AG09319 (cell line): ENCODE data around the gene VCAN.

ENCODE experiments used
- DNase-seq: peaks from one replicate; pipeline ENCODE4 v3.0.0-alpha.2; 2010; ENCODE audit warnings: low read depth; ENCODE audit errors: extremely low read depth
- CTCF ChIP-seq: IDR thresholded peaks from 2 replicates; pipeline ENCODE4 v1.5.1; 2011; ENCODE audit warnings: low read depth, mild to moderate bottlenecking, inconsistent platforms, low read length, moderate library complexity

Gene VCAN

GRCh38 chr5:83570916-83571315, 99.4 kb downstream of the VCAN start:
- TF ChIP-seq CTCF: no peak
- DNase-seq: no peak

DNA sequence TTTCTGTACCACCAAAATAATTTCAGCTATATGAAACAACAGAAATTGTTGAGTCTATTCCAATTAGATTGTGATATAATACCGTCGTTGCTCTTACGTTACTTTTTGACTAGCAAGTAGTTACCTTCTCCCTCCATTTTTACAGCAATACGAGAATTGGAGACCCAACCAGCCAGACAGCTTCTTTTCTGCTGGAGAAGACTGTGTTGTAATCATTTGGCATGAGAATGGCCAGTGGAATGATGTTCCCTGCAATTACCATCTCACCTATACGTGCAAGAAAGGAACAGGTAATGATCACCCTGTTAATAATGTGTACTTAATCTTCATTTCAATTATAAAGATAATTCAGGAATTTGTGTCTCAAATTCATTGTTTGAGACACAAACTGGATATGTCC, 100.7 kb downstream of the VCAN start:
- DNase-seq: no peak
- no peak for TF ChIP-seq CTCF

- TF ChIP-seq CTCF: no peak
- DNase-seq: no peak
Observed at GRCh38 chr5:83576341-83576740, 104.8 kb downstream of the VCAN start.

DNA sequence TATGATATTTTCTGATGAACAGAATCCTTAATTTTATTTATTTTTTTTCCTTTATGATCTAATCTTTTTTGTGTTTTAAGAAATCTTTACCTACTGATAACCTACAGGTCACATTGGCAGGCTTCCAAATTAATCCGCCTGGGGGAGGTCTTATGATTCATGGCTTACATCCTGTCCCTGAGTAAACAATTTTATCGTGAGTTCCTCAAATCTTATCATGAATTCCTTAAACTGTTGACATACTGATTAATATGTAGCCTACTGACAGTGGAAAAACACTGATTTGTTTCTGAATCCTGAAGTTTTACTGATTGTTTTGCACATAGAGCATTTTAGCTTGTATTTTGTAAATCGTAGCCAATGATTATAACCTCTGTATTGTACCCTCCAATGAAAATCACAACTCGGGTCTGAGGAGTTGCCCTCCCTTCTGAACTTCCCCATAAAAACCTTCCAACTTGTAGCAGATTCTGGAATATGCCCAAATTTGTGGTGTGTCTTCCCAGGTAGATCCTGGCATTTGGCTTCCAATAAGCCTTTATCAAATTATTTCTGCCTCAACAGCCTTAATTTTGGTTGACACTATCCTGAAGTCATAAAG, 105.6 kb downstream of the VCAN start:
- no peak for DNase-seq
- no peak for TF ChIP-seq CTCF

DNA sequence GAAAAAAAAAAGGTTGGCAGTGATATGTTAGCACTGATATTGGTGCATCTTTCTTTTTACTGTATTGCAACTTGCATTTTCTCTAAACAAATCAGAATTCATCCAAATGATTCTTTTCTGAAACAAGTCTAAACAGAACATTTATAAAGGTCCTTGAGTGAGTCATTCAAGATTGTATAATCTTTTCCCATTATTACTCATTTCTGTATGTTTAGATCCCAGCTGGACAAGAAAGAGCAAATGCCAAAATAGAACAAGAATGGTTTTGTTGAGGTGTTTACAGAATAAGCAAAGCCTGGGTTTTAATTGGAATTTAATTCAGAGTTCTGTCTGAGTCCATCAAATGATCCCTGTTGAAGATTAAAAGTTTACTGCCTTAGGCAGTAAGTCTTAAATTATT, 112.3 kb downstream of the VCAN start:
- TF ChIP-seq CTCF: no peak
- DNase-seq: peak; percentile 45

DNA sequence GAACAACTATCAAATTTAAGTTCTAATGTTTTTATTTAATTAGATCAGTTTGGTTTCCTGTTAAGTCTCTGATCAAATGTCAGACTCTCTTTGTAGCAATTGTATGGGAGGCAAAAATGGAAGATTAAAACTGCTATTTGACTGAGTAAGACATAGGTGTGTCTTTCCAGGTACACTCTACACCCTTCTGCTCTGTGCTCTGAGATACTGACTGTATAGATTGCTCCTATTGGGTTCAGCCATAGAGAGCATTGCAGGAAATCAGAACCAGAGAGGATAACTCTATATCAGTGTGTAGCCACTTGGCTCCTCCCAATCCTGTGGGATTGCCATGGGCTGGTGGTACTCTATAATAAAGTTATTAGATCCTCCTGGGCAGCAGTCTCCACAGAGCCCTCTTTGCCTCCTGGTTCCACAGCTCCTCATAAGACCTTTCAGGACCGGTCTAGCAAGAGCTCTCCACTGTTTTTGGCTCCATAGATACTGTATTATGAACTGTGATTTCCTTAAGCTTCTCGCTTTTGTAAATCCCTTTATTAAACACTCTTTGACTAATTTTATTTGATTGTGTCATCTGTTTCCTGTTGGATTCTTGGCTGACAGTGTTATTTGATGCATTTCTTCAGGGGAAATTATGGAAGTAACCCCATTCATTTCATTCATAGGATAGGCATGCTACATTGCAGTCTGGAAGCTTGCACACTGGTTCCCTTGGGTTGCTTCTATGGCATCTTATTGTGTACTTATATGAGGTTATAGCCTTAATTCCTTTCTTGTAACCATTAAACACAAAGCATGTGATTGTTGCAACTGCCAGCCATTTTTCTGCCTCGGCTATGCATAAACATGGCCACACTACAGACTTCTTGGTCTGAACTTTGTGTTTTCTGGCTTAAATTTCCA, 115.6 kb downstream of the VCAN start:
- TF ChIP-seq CTCF: no peak
- DNase-seq: no peak

- no peak for TF ChIP-seq CTCF
- DNase-seq: no peak
Observed at GRCh38 chr5:83589786-83590185, 118.2 kb downstream of the VCAN start.
